ENCODE results near the gene PHACTR1.

DNA sequence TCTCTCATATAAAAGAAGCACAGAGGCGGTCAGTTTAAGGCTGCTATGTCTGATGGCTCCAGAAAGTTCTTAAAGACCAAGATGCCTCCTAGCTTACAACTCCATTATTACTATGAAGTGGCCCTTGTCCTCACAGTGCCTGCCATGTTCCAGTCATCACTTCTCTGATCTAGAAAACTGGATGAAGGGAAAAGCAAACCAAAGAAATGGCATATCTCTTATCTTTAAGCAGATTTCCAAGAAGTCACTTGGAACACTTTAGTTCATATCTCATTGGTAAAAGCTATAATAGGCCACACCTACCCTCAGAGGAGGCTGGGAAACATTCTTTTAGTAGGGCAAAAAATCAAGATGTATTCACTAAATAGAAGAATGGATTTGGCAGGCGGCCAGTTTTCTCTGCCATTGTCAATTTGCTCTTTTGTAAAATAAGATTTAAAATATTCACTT, 322.2 kb downstream of the PHACTR1 start:
- no peak for TF ChIP-seq POLR2A (IDR thresholded peaks at IDR 0.05)
- TF ChIP-seq, protein P1, sequence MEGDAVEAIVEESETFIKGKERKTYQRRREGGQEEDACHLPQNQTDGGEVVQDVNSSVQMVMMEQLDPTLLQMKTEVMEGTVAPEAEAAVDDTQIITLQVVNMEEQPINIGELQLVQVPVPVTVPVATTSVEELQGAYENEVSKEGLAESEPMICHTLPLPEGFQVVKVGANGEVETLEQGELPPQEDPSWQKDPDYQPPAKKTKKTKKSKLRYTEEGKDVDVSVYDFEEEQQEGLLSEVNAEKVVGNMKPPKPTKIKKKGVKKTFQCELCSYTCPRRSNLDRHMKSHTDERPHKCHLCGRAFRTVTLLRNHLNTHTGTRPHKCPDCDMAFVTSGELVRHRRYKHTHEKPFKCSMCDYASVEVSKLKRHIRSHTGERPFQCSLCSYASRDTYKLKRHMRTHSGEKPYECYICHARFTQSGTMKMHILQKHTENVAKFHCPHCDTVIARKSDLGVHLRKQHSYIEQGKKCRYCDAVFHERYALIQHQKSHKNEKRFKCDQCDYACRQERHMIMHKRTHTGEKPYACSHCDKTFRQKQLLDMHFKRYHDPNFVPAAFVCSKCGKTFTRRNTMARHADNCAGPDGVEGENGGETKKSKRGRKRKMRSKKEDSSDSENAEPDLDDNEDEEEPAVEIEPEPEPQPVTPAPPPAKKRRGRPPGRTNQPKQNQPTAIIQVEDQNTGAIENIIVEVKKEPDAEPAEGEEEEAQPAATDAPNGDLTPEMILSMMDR (IDR thresholded peaks at IDR 0.05), result no peak

All from lower leg skin (tissue), 3 donors.